Measurements from ENCODE around the gene TCEAL7.

DNA sequence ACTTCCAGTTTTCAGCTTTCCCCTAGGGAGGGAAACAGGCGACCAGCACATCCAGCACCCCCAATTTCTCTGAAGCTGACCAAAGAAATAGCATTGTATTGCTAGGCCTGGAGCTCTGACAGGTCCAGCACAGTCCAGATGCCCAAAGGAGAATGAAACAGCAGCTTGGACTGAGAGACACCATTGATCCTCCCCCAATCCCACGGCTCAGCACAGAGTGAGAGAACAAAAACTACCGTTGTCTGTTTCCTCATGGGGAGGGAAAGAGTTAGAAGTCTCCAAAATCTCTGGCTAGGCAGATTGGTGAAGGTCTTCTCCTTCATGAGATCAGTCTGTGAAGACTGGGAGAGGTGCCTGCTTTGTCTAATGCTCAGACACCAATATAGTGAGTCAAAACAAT is 8.6 kb downstream of the TCEAL7 start:
- TF ChIP-seq, protein P1, sequence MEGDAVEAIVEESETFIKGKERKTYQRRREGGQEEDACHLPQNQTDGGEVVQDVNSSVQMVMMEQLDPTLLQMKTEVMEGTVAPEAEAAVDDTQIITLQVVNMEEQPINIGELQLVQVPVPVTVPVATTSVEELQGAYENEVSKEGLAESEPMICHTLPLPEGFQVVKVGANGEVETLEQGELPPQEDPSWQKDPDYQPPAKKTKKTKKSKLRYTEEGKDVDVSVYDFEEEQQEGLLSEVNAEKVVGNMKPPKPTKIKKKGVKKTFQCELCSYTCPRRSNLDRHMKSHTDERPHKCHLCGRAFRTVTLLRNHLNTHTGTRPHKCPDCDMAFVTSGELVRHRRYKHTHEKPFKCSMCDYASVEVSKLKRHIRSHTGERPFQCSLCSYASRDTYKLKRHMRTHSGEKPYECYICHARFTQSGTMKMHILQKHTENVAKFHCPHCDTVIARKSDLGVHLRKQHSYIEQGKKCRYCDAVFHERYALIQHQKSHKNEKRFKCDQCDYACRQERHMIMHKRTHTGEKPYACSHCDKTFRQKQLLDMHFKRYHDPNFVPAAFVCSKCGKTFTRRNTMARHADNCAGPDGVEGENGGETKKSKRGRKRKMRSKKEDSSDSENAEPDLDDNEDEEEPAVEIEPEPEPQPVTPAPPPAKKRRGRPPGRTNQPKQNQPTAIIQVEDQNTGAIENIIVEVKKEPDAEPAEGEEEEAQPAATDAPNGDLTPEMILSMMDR (conservative IDR thresholded peaks at IDR 0.05; ENCODE audit: low read depth, low read length), result no peak
- TF ChIP-seq EZH2 (IDR thresholded peaks at IDR 0.05; ENCODE audit: low read length, unreplicated experiment) (no peak), EZH2phosphoT487 (IDR thresholded peaks at IDR 0.05; ENCODE audit: borderline replicate concordance, low read length) (no peak)
